ENCODE data around the gene ASPSCR1.
"Not testable (repeated sequence)": the region's sequence is repeated elsewhere in the genome, so short reads cannot be mapped to it uniquely, and the experiment has no call there.

The ASPSCR1 gene

DNA sequence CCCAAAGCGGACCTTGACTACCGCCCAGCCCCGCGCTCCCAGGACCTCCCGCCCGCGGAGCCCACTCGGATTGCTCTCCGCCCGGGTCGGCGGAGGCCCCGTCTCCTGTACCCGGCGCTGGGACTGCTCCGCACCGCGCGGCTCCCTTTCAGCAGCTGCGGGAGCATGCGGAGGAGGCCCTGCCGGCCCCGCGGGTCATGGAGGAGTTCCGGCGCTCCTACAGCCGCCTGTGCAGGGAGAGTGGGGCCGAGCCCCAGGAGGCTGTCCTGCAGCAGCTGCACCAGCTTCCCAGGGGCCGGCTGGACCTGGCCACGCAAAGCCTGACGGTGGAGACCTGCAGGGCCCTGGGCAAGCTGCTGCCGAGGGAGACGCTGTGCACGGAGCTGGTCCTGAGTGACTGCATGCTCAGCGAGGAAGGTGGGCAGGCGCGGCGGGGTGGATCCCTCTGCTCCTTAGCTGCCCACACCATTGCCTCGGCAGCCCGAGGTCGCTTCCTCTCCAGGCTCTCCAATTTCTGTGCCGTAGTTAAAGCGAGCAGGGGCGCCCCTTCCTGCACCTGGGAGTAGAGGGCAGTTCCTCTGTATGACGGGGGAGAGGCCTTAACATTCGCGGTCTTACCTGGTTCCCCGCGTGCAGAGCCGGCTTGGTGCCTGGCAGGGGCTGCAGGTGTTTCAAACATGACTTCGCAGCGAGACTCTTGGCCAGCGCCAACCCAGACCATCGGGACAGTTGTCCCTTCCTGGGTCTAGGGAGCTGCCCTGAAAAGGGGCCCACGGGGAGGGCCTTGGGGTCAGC, 46.2 kb downstream of the ASPSCR1 start:
- no peak for DNase-seq (ENCODE audit: low read depth in 3 of 3)

DNA sequence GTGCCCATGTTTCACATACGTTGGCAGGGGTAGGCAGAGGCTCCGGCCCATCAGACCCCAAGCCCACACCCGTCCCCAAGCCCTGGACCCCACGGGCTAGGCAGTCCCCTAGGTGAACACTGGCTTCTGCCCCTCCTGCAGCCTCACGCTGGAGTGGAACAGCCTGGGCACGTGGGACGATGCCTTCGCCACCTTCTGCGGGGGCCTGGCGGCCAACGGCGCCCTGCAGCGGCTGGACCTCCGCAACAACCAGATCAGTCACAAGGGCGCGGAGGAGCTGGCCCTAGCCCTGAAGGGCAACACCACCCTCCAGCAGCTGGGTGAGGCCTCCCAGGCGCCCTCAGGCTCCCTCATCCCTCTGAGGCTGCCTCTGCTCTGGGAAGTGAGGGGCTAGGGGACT, 47.4 kb downstream of the ASPSCR1 start:
- DNase-seq (ENCODE audit: low read depth in 3 of 3) = no peak

DNA sequence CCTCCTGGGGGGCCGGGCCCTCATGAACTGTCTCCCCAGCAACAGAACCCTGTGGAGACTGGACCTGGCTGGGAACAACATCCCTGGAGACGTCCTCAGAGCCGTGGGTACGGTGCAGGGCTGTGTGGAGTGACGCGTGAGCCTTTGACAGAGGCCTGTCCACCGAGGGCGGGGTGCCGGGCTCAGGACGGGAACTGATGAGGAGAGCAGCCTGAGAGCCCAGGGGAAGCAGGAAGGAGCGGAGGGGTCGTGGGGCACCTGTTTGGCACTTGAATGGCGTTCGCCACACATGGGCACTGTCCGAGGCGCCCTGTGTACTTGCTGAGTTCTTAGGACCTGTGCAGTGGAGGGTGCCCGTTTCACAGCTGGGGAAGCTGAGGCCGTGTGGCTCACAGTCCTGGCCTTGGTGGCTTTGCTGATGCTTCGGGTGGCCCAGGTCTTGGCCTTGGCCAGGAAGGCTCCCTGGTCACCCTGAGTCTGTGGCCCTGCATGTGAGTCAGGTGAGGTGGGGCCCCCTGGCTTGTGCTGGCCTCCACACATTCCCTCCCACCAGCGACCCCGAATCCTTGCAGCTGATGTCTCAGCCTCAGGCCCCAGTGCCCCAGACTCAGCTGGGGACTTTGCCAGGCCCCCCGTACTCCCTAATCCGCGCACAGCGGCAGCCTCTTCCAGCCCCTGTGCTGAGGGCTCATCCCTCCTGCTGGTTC, 48.1 kb downstream of the ASPSCR1 start:
- DNase-seq (ENCODE audit: low read depth in 3 of 3) = no peak

DNA sequence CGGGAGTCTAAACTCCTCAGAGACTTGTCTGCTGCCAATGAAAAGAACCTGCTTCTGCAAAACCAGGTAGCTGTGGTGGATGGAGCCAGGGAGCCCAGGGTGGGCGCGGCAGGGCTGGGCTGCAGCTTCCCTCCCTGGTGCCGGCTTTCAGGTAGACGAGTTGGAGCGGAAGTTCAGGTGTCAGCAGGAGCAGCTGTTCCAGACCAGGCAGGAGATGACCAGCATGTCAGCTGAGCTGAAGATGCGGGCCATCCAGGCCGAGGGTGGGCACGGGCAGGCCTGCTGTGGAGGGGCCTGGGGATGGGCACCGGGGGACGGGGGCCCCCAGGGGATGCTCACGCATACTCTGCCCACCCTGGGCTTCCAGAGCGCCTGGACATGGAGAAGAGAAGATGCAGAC, 50.8 kb downstream of the ASPSCR1 start:
- no peak for DNase-seq (ENCODE audit: low read depth in 3 of 3)

DNA sequence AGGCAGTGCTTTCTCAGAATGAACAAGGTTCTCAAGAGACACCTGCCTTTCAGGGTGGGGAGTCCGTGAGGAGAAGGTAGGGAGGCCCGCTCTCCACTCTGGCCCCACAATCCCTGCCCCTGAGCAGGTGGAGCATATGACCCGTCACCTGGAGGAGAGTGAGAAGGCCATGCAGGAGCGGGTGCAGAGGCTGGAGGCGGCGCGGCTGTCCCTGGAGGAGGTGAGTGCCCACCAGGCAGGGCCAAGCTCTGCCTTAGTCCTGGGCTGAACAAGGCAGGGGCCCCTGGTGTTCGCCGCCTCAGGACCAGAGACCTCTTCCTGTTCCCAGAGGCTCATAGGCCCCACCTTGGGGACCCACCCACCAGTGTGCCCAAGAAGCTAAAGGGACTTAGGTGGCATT, 51.5 kb downstream of the ASPSCR1 start:
- no peak for DNase-seq (ENCODE audit: low read depth in 3 of 3)

DNA sequence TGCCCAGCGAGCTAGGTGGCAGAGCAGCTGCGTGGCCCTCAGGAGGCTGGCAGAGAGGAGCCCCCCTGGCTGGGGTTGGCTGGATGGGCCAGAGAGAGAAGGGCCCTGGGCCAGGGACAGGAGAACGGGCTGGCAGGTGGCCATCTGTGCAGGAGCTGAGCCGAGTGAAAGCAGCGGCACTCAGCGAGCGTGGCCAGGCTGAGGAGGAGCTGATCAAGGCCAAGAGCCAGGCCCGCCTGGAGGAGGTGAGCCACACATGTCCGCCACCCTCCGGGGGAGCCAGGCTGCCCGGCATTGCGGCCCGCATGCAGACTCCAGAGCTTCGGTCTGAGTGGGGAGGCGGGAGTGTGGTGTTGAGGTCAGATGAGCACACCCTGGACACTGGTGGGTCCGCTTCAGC, 52.0 kb downstream of the ASPSCR1 start:
- DNase-seq (ENCODE audit: low read depth in 3 of 3) = no peak

DNA sequence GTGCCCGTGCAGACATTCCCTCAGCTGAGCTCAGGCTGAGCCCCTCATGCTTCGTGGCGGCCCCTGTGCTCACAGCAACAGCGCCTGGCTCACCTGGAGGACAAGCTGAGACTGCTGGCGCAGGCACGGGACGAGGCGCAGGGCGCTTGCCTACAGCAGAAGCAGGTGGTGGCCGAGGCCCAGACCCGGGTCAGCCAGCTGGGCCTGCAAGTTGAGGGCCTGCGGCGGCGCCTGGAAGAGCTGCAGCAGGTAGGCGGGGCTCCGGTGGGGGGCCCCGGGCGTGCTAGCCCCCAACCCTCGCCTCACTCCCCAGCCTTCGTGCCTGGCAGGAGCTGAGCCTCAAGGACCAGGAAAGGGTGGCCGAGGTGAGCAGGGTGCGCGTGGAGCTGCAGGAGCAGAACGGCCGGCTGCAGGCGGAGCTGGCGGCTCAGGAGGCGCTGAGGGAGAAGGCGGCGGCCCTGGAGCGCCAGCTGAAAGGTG, 52.6 kb downstream of the ASPSCR1 start:
- no peak for DNase-seq (ENCODE audit: low read depth in 3 of 3)

DNA sequence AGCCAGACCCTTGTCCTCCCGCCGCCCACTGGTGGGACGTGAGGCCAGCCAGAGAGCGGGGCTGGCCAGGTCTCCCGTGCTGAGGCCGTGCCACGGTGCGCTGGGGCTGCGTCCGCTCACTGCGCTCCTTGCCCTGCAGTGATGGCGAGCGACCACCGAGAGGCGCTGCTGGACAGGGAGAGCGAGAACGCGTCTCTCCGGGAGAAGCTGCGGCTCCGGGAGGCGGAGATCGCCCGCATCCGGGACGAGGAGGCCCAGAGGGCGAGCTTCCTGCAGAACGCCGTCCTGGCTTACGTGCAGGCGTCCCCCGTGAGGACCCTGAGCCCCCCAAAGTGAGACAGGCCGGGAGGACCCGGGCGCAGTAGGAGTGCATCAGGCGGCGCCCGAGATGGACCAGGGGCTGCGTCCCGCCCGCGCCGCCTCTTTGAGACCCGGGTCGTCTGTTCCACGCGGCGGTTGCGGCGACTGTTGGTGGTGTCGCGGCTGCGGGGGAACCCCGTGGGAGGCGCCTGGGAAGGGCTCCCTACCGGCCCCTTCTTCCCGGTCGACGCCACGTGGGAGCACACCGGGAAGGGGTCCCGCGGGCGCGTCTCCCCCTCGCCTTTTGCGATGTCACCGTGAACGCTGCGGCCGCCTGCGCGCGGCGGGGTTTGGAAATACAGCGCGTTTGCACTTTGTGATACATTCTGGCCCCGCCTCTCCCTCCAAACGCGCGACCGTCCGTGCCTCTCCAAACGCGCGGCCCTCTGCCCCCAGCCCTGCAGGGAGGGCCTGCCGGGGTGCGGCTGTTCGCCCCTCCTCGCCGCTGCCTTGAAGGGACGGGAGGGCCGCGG, 53.3 kb downstream of the ASPSCR1 start:
- peak; percentile 63 to 69 (median 67) for DNase-seq (ENCODE audit: low read depth in 3 of 3)

DNA sequence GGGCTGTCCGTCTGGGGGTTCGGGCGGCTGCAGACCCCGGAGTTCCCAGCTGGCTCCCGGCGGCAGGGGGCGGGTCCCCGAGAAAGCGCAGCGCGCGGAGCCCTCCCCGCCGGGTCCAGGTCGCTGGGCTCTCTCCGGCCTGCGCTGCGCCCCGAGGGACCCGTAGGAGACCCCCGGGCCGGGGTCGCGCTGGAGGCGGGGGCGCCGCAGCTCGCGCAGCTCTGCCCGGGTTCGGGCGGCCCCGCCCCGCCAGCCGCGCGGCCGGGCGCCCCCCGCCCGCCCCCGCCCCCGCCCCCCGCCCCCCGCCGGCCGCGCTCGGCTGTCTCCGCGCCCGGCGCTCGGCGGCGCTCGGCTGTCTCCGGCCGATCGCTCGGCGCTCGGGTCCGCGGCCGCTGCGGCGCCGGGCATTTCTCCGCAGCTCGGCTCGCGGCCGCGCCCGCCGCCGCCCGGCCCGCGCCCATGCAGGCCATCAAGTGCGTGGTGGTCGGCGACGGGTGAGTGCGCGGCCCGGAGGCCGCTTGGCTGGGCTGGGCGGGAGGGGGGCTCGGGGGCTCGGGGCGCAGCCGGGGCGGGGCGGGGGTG, 54.0 kb downstream of the ASPSCR1 start, which contains the start of gene RAC3:
RAC3 (plus strand) TSS at position 376 of the 582 bp plus-strand sequence; CDS start at position 460, 84 bp downstream.
- DNase-seq (ENCODE audit: low read depth in 3 of 3) = no peak

DNA sequence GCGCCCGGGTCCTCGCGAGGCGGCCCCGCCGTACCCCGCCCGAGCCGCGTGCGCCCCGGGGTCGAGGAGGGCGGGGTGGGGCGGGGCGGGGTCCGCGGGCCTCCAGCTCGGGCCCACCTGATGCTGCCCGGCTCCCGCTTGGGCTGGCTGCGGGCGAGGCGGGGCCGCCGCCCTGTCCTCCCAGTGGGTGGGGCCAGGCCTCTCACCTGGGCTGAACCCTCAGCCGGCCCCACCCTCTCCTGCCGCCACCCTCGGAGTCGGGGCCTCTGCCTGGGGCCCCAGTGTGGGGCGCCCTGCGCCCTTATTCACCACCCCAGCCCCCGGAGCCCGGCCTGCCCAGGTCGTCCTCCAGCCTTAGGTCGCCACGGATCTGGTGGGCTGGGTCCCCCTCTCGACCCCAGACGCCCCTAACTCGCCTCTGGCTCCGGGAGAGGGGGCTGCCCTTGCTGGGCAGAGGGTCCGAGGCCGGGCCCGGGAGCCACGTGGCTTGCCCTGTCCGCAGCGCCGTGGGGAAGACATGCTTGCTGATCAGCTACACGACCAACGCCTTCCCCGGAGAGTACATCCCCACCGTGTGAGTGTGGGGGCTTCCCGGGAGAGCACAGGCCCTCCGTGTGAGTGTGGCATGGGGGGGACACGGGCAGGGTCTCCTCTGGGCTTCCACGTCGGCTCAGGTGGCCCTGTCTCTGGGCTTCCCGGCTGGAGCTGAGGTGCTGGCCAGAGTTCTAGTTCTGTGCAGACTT, 54.6 kb downstream of the ASPSCR1 start:
- no peak for DNase-seq (ENCODE audit: low read depth in 3 of 3)

DNA sequence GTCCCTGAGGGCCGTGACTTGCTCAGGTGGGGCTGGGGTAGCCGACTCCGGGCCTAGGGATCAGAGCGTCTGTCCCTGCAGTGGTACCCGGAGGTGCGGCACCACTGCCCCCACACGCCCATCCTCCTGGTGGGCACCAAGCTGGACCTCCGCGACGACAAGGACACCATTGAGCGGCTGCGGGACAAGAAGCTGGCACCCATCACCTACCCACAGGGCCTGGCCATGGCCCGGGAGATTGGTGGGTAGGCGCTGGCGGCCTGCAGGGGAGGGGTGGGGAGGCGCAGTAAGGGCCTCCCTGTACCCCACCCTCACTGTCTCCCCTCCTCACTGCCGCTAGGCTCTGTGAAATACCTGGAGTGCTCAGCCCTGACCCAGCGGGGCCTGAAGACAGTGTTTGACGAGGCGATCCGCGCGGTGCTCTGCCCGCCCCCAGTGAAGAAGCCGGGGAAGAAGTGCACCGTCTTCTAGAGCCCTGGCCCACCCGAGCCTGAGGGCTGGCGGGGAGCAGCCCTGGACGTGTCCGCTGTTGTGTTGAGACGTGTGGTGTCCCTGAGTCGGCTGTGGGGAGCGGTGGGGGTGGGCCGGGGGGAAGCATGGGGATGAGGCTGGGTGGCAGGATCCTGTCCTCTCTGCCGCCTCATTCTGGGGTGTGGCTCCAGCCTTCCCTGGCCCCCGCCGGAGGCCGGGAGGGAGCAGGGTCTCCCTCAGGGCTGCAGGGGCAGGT, 56.1 kb downstream of the ASPSCR1 start:
- no peak for DNase-seq (ENCODE audit: low read depth in 3 of 3)

DNA sequence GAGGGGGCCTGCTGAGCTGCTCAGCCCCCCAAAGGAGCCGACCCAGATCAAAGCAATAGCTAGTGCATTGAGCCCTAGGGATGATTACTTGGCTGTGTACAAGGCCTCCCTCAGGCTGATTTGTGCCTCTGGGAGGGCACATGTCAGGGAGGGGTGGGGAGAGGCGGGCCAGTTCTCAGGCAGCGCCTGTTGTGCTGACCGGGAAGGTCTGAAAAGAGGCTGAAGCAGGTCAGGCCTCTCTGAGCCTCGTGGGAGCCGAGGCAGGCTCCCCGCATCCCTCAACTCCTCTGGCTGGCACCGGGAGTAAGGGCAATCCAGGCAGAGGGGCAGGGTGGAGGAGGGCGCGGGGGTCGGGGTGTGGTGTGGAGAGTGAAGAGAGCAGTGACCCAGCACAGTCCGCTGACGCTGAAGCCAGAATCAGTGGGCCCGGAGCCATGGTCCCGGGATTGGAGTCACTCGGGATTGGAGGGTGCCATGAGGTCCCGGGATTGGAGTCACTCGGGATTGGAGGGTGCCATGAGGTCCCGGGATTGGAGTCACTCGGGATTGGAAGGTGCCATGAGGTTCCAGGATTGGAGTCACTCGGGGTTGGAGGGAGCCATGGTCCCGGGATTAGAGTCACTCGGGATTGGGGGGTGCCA, 57.1 kb downstream of the ASPSCR1 start:
- DNase-seq (ENCODE audit: low read depth in 3 of 3) = no peak

DNA sequence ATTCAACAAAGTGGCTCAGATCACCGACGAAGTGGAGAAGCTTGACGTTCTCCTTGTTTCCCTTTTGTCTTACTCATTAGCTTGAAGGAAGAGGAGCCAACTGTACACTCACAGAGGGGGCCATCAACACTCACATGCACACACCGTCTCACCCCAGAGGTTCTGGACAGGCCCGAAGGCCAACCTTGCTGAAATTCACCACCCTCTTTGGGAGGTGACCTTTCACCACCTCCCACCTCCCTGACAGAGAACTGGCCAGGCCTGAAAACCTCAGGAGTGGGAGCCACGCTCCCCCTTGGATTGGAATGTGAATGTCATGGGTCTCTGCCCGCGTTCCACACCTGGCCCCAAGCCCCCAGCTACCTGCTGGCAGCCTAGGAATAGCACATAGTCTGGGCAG, 58.1 kb downstream of the ASPSCR1 start:
- no peak for DNase-seq (ENCODE audit: low read depth in 3 of 3)

DNA sequence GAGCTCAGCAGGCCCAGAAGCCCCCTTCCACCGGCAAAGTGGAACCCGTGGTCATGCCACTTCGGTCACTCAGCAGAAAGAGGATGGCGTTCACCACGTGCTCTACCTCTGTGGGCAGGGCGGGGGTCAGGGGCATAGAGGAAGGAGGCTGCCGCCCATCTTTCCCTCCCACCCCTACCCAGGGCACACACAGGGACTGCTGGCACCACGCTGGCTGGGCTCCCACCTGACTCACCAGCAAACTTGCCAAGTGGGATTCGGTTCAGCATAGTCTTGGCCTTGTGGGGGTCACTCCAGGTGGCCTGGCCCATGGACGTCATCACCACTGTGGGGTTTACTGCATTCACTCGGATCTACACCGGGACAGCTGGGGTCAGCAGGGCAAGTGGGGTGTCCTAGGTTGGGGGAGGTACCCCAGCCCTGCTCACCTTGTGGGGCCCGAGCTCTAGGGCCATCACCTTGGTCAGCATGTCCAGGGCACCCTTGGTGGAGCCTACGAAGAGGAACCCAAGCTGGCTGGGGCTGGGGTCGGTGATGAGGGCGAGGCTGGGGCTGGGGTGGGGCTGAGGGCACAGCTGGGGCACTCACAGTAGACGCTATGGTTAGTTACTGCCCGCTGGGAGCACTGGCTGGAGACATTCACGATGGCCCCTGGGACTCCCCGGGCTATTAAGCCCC, 58.7 kb downstream of the ASPSCR1 start:
- no peak for DNase-seq (ENCODE audit: low read depth in 3 of 3)

DNA sequence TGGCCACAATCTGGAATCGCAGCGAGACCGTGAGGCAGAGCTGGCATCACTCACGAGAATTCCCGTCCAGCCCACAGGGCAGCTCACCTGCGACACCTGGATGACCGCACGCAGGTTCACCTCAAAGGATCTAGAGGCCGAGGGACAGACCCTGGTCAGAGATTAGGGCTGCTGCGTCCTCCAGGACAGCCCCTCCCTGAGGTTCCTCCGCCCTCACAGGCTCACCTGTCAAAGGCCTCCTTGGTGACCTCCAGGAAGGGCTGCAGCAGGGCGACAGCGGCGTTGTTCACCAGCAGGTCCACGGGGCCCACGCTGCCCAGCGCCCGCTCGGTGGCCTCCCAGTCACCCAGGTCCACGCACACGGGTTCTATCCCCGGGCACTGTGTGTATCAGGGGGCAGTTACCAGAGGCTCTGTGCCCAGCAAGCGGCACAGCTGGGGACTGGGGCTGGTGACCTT, 59.2 kb downstream of the ASPSCR1 start:
- no peak for DNase-seq (ENCODE audit: low read depth in 3 of 3)

DNA sequence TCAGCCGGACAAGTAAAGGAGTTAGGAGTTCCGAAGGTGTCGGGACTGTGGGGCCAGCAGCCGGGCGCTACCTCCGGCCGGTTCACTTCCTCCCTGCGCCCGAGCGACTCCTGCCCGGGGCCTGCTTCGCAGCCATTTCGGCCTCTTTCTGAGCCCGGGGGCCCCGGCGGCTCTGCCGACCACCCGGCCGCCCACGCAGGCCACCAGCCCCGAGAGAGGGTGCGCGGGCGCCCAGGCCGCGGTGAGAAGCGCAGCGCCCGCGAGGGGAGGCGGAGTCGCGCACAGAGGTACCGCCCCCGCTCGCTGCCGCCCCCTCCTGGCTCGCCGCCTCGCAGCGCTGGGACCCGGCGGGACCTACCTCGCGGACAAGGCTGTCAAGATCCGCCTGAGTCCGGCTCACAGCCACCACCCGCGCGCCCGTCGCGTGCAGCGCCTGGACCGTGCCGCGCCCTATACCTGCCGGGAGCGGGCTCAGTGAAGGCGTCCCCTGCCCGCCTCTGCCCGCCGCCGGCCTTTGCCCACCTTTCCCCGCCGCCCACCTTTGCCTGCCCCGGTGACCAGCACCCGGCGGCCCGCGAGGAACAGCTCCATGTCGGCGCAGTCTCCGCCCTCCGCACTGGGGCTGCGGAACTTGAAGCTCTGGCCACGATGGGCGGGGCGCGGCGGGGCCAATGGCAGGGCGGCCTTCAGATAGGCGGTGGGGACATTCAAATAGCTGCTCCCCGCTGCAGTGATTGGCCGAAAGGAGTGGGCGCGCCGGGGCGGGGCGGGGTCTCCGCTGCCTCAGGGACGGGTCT, 59.9 kb downstream of the ASPSCR1 start, which contains the start of gene DCXR:
DCXR (minus strand) TSS at position 606 of the 797 bp plus-strand sequence; CDS start at position 591, 15 bp downstream.
- peak; percentile 80 to 85 (median 84) for DNase-seq (ENCODE audit: low read depth in 3 of 3)

DNA sequence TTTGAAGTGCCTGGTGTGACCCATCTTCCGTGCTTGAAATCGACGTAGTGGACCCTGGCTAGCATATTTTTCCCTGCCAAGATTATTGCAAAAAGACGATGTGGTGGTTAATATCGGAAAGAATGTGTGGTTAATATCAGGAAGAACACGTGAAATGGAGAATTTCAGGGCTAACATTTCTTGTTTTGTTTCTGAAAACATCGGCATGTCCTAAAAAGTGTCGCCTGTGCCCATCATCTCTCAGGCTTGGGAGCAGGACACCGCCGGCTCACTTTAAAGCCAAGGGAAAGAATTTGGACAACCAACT, 60.4 kb downstream of the ASPSCR1 start:
- DNase-seq (ENCODE audit: low read depth in 3 of 3) = no peak

DNA sequence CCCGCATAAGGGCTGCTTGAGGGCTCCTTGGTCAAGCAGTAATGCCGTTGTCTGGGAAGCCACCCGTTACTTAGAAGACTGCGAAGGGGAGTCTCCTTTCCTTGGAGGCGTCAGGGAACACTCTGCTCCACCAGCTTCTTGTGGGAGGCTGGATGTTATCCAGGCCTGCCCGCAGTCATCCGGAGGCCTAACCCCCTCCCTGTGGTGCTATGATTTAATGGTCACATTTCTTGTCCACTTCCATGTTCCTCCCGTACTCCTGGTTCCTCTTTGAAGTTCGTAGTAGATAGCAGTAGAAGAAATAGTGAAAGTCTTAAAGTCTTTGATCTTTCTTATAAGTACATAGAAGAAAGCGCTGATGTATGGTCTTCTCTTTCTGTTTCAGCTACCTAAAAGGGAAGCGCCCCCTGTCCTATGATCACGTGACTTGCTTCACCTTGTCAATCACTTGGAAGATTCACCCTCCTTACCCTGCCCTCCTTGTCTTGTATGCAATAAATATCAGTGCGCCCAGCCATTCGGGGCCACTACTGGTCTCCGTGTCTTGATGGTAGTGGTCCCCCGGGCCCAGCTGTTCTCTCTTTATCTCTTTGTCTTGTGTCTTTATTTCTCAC, 61.5 kb downstream of the ASPSCR1 start:
- not testable (repeated sequence) for DNase-seq (ENCODE audit: low read depth in 3 of 3)

All from stimulated activated CD4-positive, alpha-beta T cell treated with anti-CD3 and anti-CD28 coated beads, TNF-alpha, amount 100 ng/mL, for 4 hours (primary cell).